ENCODE results near the gene PCDH9.

DNA sequence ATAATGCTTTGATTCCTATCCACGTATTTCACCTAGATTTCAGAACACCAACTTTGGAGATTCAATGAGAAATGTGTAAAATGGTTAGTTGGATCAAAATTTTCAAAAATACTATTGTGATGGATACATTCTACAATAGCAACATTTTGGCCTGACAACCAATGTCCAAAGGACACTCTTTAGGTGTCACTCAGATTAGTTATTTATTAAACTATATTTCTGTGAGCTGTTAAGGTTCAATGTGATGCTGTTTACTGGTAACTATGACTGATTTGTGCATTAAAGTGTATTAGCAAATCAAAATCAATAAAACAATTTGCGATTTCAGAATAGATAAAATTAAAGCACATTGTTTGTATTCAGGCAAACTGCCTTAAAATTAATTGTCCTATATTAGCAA, 149.8 kb downstream of the PCDH9 start:
- TF ChIP-seq POLR2A (IDR thresholded peaks at IDR 0.05) (no peak), CTCF (IDR thresholded peaks at IDR 0.05) (no peak)
